Non-pigmented ciliary epithelial cell (primary cell): ENCODE results near the gene BZW1.
A peak's percentile ranks its signal among the peaks of the same experiment; 100 is the strongest.

Source experiments
- DNase-seq: peaks from one replicate; pipeline ENCODE4 v3.0.0-alpha.2; 2010; ENCODE audit warnings: low read depth

BZW1 gene

DNA sequence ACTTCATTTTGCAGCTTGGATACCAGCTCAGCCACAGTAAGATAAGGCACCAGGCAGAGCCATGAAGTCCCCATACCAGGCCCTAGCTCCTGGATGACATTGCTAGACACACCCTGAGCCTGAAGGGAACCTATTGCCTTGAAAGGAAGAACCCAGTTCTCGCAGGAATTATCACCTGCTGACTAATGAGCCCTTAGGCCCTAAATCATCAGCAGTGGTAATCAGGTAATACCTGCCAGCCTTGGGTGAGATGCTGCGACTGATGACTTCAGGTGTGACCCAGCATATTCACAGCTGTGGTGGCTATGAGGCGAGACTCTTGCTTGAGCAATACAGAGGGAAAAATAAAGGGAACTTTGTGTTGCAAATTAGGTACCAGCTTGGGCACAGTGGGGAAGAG lies 27.8 kb downstream of the BZW1 start:
- DNase-seq, result no peak

- no peak for DNase-seq
These were observed 32.6 kb downstream of the BZW1 start for GRCh38 chr2:200843993-200844948.

- DNase-seq, result no peak
These were observed 33.5 kb downstream of the BZW1 start for GRCh38 chr2:200845194-200845593.

DNA sequence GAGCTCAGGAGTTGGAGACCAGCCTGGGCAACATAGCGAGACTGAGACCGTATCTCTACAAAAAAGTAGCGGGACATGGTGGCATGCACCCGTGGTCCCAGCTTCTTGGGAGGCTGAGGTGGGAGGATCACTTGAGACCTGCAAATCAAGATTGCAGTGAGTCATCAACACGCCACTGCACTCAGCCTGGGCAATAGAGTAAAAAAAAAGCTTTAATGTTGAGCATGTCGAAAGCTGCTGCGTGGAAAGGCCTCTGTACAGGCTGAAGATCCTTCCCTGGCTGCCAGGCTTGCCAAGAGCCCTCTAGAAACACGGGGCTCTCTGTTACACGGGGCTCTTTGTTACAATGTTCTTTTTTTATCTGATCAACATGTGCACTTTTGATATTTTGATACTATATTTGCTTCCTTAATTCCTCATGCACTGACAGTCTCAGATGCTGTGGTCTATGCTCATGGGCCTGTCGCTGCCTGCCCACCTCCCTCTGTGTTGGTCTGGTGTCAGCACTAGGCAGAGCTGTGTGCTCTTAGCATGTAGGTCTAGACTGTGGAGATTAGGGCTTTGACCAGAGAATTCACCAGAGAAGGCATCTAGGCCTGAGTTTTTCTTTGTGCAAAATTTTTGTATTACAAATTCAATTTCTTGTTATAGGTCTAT lies 34.1 kb downstream of the BZW1 start:
- DNase-seq, result no peak

GRCh38 chr2:200847269-200847668 lies 35.6 kb downstream of the BZW1 start:
- no peak for DNase-seq

GRCh38 chr2:200847939-200848338 lies 36.2 kb downstream of the BZW1 start:
- no peak for DNase-seq

GRCh38 chr2:200850512-200851256 lies 39.0 kb downstream of the BZW1 start:
- DNase-seq, result no peak

- no peak for DNase-seq
These were observed 39.9 kb downstream of the BZW1 start for GRCh38 chr2:200851398-200852248.

DNA sequence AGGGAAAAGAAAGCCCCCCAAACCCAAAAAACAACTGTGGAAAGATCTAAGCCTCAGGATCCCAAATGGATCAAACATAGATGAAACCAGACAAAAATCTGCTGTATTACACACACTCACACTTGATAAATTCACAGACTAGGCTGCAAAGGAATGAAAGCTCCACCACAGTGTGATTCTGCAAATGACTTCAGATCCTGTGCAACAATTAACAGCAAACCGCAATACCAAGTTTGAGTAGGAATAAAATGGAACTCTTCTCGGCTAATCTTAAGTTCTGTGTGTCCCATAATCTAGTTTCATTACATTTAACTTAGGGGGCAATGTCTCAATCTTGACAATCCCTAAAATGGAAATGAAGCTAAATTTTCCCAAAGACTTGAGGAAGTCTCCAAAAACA lies 40.9 kb downstream of the BZW1 start:
- DNase-seq, result no peak

DNA sequence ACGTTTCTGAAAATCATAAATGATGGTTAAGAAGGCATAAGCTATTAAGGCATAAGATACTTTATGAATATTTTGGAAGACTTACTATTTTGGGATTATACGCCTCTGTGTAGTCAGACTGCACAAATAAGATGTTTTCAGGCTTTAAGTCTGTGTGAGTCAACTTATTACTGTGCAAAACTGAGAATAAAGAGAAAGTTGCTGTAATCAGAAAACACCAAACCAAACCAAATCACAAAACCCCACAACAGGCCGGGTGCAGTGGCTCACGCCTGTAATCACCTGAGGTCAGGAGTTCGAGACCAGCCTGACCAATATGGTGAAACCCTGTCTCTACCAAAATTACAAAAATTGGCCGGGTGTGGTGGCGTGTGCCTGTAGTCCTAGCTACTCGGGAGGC lies 45.1 kb downstream of the BZW1 start:
- DNase-seq, result no peak

GRCh38 chr2:200860092-200860795 lies 48.5 kb downstream of the BZW1 start:
- no peak for DNase-seq

GRCh38 chr2:200861617-200862155 lies 50.0 kb downstream of the BZW1 start:
- no peak for DNase-seq

GRCh38 chr2:200862532-200863000 lies 50.9 kb downstream of the BZW1 start:
- DNase-seq, result no peak

DNA sequence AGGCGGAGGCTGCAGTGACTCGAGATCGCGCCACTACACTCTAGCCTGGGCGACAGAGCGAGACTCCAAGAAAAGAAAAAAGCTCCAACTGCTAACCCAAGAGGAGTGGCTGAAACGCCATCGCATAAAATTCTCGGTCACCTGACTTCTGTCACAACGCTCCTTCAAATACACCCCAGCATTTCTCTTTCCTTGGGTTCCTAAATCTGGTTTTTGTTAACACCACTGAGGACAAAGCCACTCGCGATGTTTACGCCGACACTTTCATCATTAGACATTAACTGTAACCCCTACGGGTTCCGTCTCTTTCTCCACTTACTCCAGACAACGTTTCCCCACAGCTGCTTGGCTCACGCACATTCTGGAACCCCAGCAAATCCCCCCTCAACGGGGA lies 52.1 kb downstream of the BZW1 start:
- no peak for DNase-seq

DNA sequence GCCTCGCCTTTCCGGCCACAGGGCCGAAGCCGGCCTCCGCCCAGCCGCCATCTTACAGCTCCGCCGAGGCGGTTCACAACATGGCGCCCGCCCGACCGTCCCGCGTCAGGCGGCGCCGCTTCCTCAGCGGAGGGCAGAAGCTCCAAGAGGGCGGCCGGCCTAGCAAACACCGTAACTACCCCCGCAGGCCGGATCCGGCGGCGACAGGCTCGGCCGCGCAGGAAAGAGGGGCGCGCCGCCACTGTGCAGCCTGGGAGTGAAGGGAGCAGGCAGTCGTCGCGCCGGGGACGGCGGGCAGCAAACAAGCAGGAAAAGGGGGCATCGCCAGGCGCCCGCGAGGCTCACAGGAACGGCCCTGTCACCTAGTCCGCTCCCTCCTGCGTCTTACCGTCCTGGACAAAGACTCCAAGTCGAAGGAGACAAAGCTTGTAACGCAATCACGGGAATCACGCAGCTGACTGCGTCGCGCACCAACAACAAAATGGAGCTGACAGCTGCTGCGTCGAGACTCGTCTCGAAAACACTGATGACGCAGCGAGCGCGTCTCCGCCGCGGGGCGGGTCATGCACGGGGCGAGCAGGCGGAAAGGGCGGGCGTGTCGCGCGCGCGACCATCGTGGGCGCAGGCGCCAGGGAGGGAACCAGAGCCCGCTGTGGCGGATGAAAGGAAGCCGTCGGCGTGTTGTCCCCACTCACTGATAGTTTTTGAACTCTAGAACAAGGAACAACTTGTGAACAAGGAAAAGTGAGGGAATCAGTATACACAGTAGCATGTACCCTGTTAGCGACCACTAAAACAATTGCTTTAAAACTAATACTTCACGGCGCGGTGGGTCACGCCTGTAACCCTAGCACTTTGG lies 52.7 kb downstream of the BZW1 start, which contains the start of gene CLK1:
CLK1 (minus strand) TSS at position 483 of the 859 bp plus-strand sequence. CDS start 2,796 bp downstream, outside the sequence.
- peak; percentile 61 for DNase-seq

- no peak for DNase-seq
These were observed 57.3 kb downstream of the BZW1 start for GRCh38 chr2:200869014-200869413.

DNA sequence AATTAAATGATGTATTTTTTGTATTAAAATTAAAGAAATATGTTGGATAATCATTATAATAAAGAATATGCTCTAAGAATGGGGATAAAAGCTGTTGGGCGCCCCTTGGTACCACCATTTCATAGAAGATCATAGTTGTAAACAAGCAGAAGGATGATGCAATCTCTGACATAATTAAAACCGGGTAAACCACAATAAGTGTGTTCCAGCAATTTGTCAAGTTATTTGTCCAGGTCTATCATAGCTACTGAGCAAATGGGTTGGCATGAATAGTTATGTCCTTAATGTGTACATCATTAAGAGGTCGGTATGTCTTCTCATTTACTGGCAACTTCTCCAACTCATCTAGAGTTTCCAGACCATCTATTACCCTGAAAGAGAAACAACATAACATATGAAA lies 59.4 kb downstream of the BZW1 start:
- no peak for DNase-seq

DNA sequence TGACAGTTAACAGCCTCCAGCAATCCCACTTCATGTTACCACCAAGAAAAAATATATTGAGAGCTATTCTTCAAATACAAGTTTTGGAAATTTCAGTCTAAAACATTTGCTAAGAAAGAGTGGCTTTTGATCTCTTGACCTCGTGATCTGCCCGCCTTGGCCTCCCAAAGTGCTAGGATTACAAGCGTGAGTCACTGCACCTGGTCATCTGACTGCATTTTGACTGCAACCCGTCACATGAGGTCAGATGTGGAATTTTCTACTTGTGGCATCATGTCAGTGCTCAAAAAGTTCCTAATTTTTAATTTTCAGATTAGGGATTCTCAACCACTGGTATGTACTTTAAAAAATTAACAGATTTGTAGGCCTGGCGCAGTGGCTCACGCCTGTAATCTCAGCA lies 61.9 kb downstream of the BZW1 start:
- no peak for DNase-seq
